GM13977 (cell line): ENCODE measurements around the gene UBE2D4.

Experiments
- DNase-seq: peaks from one replicate; pipeline ENCODE4 v3.0.0; 2012; ENCODE audit warnings: low spot score
- in situ Hi-C: fragments of 300-500 bp; cut with MboI; formaldehyde crosslinking; loops from one replicate; pipeline ENCODE4 v1.12.0; 2022; ENCODE audit warnings: low sequenced_read_pairs, low pct_unique_long_range_greater_than_20kb, mixed read lengths, inconsistent platforms; ENCODE audit not compliant: unreplicated experiment
- TF ChIP-seq, protein P1 (sequence below): IDR thresholded peaks from 2 replicates; pipeline ENCODE4 v1.5.1; 2012; ENCODE audit warnings: mild to moderate bottlenecking, control low read depth; ENCODE audit not compliant: insufficient read depth; ENCODE audit errors: extremely low read depth, missing control alignments

UBE2D4 gene

DNA sequence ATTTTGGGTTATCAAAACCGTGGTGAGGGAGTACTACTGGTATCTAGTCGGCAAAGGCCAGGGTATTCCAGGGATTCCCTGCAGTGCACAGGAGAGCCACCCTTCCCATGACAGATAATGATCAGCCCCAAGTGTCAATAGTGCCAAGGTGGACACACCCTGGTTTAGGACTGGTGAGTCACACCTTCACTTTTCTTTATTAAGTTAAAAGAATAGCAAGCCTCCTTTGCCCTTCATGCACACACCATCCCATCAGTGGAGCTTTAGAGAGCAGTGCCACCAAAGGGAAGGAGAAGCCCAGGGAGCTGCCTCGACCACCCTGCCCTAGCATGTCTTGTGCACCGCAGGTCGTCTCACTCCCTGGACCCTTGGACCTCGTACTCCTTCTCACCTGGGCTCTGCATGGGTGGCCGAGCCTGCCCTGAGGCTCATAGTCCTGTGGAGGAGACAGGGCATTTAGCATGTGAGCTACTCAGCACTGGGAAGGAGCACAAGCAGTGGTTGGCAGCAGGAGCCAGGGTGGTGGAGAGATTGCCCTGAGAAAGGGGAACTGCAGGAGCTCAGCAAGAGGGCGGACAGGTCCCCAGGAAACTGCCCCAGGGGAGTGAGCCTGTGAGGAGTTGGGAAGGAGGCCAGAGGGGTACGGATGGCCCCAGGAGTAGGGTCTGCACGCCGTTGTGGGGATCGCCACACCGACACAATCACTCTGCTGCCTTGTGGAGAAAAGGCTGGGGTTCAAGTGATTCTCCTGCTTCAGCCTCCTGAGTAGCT lies 17.4 kb downstream of the UBE2D4 start:
- no peak for DNase-seq
- TF ChIP-seq, protein P1, sequence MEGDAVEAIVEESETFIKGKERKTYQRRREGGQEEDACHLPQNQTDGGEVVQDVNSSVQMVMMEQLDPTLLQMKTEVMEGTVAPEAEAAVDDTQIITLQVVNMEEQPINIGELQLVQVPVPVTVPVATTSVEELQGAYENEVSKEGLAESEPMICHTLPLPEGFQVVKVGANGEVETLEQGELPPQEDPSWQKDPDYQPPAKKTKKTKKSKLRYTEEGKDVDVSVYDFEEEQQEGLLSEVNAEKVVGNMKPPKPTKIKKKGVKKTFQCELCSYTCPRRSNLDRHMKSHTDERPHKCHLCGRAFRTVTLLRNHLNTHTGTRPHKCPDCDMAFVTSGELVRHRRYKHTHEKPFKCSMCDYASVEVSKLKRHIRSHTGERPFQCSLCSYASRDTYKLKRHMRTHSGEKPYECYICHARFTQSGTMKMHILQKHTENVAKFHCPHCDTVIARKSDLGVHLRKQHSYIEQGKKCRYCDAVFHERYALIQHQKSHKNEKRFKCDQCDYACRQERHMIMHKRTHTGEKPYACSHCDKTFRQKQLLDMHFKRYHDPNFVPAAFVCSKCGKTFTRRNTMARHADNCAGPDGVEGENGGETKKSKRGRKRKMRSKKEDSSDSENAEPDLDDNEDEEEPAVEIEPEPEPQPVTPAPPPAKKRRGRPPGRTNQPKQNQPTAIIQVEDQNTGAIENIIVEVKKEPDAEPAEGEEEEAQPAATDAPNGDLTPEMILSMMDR: no peak
- in situ Hi-C loops: no loop called here

DNA sequence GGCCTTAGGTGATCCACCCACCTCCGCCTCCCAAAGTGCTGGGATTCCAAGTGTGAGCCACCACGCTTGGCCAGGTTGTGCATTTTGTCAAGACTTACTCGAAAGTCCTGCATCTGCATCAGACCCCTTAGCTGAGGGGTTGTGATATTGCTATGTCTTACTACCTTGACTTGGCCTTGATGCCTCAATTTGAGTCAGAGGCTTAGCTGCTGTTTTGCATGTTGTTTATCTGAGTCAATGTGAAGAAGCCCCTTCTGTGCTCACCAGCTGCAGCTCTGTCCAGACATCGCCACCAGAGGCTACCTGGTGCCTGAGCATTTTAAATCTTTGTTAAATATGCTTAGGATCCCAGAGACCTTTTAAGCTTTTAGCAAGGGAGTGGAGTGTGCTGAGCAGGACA lies 18.1 kb downstream of the UBE2D4 start:
- in situ Hi-C loops: no loop called here
- TF ChIP-seq, protein P1: no peak
- no peak for DNase-seq

GRCh38 chr7:43952028-43952427 lies 25.8 kb downstream of the UBE2D4 start:
- in situ Hi-C loops: no loop called here
- no peak for DNase-seq
- TF ChIP-seq, protein P1: no peak

GRCh38 chr7:43953071-43953470 lies 26.8 kb downstream of the UBE2D4 start:
- no peak for DNase-seq
- in situ Hi-C loops: no loop called here
- TF ChIP-seq, protein P1: no peak

- in situ Hi-C loops: no loop called here
- TF ChIP-seq, protein P1: peak; percentile 55
- peak; percentile 63 for DNase-seq
These were observed 28.4 kb downstream of the UBE2D4 start for GRCh38 chr7:43954524-43955228.

GRCh38 chr7:43956027-43956426 lies 29.8 kb downstream of the UBE2D4 start:
- in situ Hi-C loops: no loop called here
- TF ChIP-seq, protein P1: no peak
- DNase-seq: no peak
